GM10248 (cell line): ENCODE results near the gene ZNF750.

Experiments
- CTCF ChIA-PET: fragments of 300-600 bp; sonication (Branson Sonifier 250); formaldehyde crosslinking; extraction: SDS; loops from one replicate; lab custom pipeline; 2021; ENCODE audit warnings: antibody characterized with exemption; lab: Yijun Ruan, JAX
- POLR2A ChIA-PET: fragments of 350-650 bp; sonication (Branson Sonifier 250); formaldehyde crosslinking; extraction: SDS; loops from one replicate; lab custom pipeline; 2020; ENCODE audit warnings: antibody characterized with exemption; lab: Yijun Ruan, JAX
- DNase-seq: peaks from one replicate; pipeline ENCODE4 v3.0.0; 2012; ENCODE audit errors: extremely low spot score
- TF ChIP-seq, protein P1 (sequence below): IDR thresholded peaks from 2 replicates; pipeline ENCODE4 v1.5.1; 2012; ENCODE audit warnings: mild to moderate bottlenecking, low read depth; ENCODE audit errors: extremely low read depth, missing control alignments, control extremely low read depth

Gene ZNF750

DNA sequence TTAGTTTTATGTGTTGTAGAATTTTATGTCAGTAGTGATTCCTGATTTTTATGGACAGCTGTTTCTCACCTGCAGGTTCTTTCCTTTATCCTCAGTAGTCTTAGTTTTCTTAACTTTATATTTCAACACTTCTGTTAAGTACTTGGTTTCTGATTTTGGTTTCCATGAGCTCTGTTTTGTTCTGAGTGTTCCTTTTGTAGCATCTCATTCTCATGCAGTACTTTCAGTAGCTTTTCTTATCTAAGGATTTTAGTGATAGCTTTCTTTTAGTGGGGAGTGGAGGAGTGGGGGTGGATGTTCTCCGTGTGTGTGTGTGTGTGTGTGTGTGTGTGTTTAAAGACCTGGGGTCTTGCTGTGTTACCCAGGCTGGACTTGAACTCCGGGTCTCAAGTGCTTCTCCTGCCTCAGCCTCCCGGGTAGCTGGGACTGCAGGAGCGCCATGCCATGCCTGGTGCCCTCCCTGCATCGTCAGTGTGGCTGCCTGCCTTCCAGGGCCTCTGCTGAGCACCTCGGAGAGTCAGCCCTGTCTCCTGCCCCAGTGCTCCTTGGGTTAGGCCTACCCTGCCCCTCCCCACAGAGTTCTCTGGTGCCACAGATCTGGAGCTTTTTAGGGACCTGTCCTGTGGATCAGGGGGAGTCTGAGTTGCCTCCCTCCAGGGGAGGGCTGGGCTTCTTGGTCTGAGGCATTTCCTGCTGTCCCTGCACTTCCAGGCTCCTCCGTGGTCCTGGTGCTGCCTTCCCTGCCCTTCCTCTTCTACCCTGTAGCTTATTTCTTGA is 4.3 kb upstream of the ZNF750 start:
- ChIA-PET POLR2A (interaction anchor here (0.6 kb wide), 1 partner anchor 52 kb away, joined by 4 read pairs; no protein-coding TSS in a partner anchor), CTCF (interaction anchor here (0.8 to 2.6 kb wide), 10 partner anchors 9 to 359 kb away, joined by 3 to 7 read pairs (median 4); no protein-coding TSS in a partner anchor)
- DNase-seq: no peak
- TF ChIP-seq, protein P1, sequence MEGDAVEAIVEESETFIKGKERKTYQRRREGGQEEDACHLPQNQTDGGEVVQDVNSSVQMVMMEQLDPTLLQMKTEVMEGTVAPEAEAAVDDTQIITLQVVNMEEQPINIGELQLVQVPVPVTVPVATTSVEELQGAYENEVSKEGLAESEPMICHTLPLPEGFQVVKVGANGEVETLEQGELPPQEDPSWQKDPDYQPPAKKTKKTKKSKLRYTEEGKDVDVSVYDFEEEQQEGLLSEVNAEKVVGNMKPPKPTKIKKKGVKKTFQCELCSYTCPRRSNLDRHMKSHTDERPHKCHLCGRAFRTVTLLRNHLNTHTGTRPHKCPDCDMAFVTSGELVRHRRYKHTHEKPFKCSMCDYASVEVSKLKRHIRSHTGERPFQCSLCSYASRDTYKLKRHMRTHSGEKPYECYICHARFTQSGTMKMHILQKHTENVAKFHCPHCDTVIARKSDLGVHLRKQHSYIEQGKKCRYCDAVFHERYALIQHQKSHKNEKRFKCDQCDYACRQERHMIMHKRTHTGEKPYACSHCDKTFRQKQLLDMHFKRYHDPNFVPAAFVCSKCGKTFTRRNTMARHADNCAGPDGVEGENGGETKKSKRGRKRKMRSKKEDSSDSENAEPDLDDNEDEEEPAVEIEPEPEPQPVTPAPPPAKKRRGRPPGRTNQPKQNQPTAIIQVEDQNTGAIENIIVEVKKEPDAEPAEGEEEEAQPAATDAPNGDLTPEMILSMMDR: no peak

DNA sequence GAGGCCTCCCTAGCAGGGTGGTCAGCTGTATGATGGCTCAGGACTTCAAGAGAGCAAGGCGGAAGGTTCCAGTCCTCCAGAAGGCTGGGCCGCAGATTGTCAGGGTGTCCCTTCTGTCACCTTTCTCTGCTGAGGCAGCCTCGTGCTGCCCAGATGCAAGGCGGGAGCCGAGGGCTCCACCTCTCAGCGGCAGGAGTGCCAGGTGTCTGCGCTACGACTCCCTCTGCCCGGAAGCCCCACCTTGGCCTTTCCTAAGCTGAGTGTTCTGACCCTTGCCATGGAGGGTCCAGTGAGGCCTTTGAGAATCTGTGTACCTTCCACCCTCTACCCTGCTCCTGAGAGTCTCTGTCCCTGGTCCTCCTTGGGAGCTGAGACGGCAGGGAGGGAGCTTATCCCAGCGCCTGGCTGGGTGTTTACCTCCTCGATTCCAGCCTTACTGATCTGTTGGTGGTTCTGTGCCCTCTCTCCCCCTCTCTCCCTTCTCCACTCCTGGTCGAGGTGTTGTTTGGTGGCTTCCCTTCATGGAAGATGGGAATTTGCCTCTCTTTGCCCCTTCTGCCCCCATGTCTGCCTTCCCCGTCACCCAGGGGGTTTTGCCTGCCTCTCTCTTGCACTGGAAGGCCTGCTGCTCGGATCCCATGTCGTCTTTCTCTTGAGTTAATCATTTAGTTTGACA is 2.2 kb upstream of the ZNF750 start:
- POLR2A ChIA-PET: no interaction called here
- no peak for DNase-seq
- CTCF ChIA-PET: interaction anchor here (1.3 to 2.6 kb wide), 2 partner anchors 9 to 60 kb away, joined by 4 to 7 read pairs; no protein-coding TSS in a partner anchor
- TF ChIP-seq, protein P1: no peak

DNA sequence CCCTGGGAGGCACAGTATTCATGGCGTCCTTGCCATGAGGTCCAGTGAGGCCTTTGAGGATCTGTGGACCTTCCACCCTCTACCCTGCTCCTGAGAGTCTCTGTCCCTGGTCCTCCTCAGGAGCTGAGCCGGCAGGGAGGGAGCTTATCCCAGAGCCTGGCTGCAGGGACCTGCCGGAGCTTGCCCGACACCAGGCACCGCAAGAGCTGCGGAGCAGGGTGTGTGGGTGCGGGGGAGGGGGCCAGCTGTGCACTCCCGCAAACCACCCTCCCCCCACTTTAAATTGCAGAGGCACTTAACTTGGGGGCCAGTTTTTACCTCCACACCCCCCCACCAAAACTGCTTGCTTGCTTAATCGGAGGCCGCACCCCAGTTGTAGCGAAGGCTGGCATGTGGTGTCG is 609 bp upstream of the ZNF750 start:
- TF ChIP-seq, protein P1: no peak
- ChIA-PET POLR2A (no interaction called here), CTCF (interaction anchor here (2.4 kb wide), 1 partner anchor 58 kb away, joined by 7 read pairs; no protein-coding TSS in a partner anchor)
- no peak for DNase-seq

DNA sequence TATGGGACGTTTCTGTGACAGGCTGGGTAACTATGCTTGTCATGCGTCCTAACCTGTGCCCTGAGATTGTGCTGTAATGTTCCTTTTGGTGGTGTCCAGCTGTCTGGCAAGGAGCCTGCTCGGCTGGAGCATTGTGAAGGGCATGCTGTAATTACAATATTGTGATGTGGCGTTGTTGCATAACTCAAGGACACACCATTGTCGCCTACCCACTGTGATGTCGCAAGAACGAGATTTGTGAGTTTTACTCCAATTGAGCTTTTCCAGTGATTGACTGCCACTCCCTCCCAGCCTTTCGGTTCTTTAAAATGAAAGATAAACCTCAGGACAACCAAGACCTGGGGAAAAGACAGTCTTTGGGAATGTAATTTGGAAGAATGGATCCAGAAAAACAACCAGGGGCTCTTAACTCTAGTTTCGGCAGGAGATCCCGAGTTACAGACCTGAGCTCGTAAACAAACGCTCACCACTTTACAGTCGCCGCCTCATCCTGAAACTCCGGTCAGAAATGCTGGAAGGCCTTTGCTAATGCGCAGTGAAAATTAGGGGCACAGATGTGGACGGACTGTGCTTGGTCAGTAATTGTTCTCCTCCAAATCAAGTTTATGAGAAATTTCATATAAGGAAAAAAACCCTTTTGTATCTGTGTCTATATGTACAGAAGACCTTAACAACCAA is 1.3 kb downstream of the ZNF750 start:
- CTCF ChIA-PET: interaction anchor here (1.3 to 2.4 kb wide), 3 partner anchors 13 to 57 kb away, joined by 3 to 7 read pairs (median 4); no protein-coding TSS in a partner anchor
- TF ChIP-seq, protein P1: no peak
- POLR2A ChIA-PET: no interaction called here
- no peak for DNase-seq

DNA sequence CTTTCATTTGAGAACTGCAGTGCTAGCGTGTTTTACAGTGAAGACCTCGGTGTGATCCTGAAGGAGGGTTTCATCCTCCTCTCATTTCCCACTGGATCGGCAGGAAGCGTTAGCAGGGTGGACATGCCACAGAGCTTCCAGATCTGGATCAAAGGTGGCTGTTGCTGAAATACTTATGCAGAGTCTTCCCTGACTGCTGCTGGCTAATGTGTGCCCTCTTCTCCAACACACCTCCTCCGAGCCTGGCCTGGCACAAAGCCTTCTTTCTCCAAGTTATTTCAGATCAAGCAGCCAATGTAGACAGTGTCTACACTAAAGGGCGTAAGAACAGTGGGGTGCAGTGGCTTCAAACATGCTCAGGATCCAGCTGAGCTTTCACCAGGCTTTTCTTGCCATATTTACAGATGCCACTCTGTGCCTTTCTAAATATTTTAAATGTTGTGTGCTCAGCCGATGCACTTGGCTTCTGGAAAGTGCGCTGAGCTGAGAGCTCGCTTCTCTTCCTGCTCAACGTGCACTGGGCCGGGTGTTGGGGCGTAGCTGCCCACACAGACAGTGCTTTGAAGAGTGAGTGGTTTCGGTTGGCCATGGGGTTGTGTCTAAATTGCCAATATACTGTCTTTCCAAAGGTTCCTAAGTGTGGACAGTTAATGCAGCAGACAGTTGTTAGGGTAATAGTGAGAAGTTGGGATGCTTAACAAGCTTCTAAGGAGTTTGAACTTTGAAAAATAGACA is 2.1 kb downstream of the ZNF750 start:
- TF ChIP-seq, protein P1: no peak
- POLR2A ChIA-PET: no interaction called here
- DNase-seq: no peak
- CTCF ChIA-PET: interaction anchor here (1.0 to 2.4 kb wide), 3 partner anchors 15 to 56 kb away, joined by 3 to 7 read pairs (median 3); no protein-coding TSS in a partner anchor

DNA sequence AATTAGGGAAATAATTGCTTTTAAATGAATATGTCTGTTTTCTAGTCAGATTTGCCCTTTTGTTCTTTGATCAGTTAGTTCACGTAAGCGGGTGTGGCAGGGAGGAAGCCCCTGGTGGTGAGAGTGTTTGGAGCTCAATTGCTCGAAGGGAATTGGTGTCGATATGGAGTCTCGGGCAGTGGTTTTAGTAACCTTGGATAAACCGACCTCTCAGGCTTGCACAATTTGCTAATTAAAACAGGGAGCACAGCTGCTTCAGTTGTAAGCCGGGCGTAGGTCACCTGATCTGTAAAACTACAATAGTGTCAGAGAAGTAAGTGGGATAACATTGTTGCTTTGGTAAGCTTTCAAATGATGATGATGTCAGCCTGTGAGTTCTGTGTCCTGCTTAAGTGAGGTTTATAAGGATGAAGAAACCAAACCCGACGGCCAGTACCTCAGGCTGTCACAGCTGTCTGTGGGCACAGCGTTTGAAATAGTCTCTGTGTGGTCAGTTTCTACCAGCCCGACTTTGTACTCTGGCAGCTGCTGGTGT is 2.9 kb downstream of the ZNF750 start:
- ChIA-PET POLR2A (no interaction called here), CTCF (interaction anchor here (1.0 to 2.3 kb wide), 2 partner anchors 15 to 36 kb away, joined by 3 to 9 read pairs; no protein-coding TSS in a partner anchor)
- TF ChIP-seq, protein P1: no peak
- DNase-seq: no peak
